GM18498 (cell line): ENCODE measurements around the gene MUC13.
"Not testable (repeated sequence)": the region's sequence is repeated elsewhere in the genome, so short reads cannot be mapped to it uniquely, and the experiment has no call there.

Experiments
- ATAC-seq: cut with Tn5 transposase; IDR thresholded peaks from one replicate; pipeline ENCODE4 v1.9.1; 2021; ENCODE audit warnings: mild to moderate bottlenecking, moderate library complexity; ENCODE audit not compliant: unreplicated experiment

The MUC13 gene

GRCh38 chr3:124934577-124934976, at the start of gene MUC13:
Gene MUC13 (minus strand): TSS chr3:124934751. CDS start chr3:124934712, 39 bp downstream.
- ATAC-seq: no peak

GRCh38 chr3:124982855-124983254, 48.3 kb upstream of the MUC13 start:
- ATAC-seq: no peak

GRCh38 chr3:124981472-124981871, 46.9 kb upstream of the MUC13 start:
- ATAC-seq: no peak

- no peak for ATAC-seq
Measured at GRCh38 chr3:124978627-124979026, 44.1 kb upstream of the MUC13 start.

GRCh38 chr3:124976383-124976782, 41.8 kb upstream of the MUC13 start:
- no peak for ATAC-seq

- ATAC-seq: no peak
Measured at GRCh38 chr3:124974691-124975090, 40.1 kb upstream of the MUC13 start.

- no peak for ATAC-seq
Measured at GRCh38 chr3:124973290-124973689, 38.7 kb upstream of the MUC13 start.

GRCh38 chr3:124972457-124972856, 37.9 kb upstream of the MUC13 start:
- no peak for ATAC-seq

GRCh38 chr3:124969963-124970722, 35.6 kb upstream of the MUC13 start:
- ATAC-seq: no peak

GRCh38 chr3:124969190-124969589, 34.6 kb upstream of the MUC13 start:
- no peak for ATAC-seq

GRCh38 chr3:124967964-124968363, 33.4 kb upstream of the MUC13 start:
- ATAC-seq: no peak

GRCh38 chr3:124966521-124967445, 32.2 kb upstream of the MUC13 start:
- ATAC-seq: no peak

- no peak for ATAC-seq
Measured at GRCh38 chr3:124965413-124965812, 30.9 kb upstream of the MUC13 start.

- ATAC-seq: no peak
Measured at GRCh38 chr3:124964387-124964786, 29.8 kb upstream of the MUC13 start.

- ATAC-seq: no peak
Measured at GRCh38 chr3:124963755-124964154, 29.2 kb upstream of the MUC13 start.

- no peak for ATAC-seq
Measured at GRCh38 chr3:124962403-124962940, 27.9 kb upstream of the MUC13 start.

GRCh38 chr3:124960698-124961097, 26.1 kb upstream of the MUC13 start:
- ATAC-seq: no peak

GRCh38 chr3:124960105-124960504, 25.6 kb upstream of the MUC13 start:
- ATAC-seq: no peak

- ATAC-seq: not testable (repeated sequence)
Measured at GRCh38 chr3:124957951-124958350, 23.4 kb upstream of the MUC13 start.

GRCh38 chr3:124952282-124952855, 17.8 kb upstream of the MUC13 start:
- no peak for ATAC-seq
